DMS 273 (cell line): ENCODE results near the gene YWHAH.

Source experiments
- DNase-seq: peaks from one replicate; lab custom pipeline; 2025; ENCODE audit not compliant: unreplicated experiment; lab: John Stamatoyannopoulos, UW

Gene YWHAH

DNA sequence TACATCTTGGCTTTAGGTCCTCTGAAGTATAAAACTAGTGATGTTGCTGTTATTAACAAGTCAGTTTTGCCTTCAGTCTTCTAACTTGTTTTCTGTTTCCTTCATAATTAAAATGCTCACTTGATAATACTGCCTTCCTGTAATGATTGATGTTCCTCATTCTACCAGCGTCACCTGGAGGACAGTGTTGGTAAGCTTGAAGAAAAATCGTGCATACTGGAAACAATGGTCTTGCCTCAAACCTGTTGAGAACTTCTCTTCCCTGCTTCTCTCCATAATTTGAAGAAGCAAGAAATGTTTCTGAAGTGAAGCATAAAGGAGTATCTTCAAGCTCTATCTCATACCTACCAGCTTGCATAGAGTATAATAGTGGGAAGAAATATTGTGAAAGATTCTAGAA is 3.0 kb downstream of the YWHAH start:
- peak; percentile 43 for DNase-seq

DNA sequence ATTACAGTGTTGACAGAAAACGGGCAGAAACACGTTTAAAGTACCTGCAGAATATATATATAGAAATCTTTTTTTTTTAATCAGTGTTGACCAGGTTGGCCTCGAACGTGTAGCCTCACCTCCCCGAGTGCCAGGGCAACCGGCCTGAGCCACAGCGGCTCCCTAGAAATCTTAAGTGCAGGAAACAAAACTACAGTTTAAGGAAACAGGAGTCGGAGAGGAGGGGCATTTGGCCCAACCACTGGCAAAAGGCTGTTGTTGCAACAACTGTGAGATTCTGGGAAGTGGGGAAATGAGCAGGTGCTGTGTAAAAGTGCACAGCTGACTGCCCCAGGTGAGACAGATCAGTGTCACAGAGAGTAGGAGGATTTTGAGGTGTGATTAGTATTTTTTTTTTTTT is 3.7 kb downstream of the YWHAH start:
- DNase-seq: no peak

DNA sequence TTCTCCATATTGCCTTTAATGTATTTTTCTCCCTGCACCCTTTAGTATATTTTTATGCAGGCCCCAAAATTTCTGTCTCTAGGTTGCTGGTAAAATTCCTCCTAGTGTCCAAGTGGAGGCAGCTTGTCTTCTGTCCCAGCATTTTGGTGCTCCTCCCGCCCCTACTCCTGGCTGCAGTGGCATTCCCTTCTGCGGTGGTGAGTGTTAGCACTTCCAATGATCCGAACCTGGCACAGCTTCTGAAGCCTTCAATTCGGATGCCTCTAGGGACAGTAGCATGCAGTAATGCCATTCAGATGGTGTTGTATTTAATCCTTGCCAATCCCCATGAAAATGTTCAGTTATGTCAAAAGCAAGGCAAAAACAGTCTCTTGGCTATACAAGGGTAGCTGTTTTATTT is 5.9 kb downstream of the YWHAH start:
- no peak for DNase-seq

DNA sequence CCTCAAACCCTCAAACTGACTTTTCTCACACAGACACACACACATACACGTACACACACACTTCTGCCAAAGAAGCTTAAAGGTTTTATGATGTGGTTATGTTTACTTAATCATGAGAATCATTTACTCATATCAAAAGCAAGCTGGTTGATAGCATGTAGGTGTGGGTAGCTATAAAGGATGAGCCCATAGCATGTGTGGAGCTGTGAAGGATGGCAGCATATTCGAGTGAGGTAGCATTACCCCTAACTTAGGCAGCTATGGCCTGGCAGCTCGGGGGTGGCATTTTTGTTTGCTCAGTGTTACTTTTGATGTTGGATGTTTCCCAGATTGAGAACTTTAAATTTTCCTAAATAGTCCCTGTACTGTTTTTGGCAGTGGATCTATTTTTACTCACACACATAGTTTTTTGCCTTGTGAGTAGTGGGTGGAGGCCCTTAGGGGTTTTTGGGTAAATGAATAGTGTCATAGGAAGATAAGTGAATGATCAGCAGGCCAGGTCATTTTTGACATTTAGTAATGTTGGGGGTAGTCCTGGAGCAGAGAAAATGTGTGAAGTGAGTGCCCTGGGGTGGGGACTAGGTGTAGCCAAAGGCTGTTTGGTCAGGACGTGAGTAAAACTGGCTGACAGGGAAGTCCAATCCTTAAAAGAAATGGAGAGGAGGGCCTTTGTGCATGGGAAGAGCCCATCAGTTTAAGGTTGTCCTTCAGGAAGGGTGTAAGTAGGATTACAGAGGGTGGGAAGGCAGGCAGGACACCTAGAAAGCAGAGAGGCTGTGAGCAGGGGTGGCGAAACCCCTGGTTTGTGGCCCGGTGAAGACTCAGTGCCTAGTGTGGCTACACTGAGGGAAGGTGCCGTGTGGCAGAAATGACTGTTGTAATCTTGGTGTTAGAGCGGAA is 7.1 kb downstream of the YWHAH start:
- DNase-seq: no peak

DNA sequence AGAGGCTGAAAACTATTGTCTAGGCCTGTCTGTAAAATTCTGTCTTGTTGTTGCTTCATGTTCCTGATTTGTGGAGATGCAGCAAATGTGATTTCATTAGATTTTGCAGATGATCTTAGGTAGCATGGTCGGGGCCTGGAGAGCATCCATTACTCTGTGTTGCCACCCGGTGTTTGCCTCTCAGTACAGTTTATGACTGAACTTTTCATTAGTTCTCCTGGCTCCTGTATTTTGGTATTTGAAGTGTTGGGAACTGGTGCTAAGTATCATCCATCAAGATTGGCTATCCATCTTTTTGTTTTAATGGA is 7.7 kb downstream of the YWHAH start:
- DNase-seq: no peak

DNA sequence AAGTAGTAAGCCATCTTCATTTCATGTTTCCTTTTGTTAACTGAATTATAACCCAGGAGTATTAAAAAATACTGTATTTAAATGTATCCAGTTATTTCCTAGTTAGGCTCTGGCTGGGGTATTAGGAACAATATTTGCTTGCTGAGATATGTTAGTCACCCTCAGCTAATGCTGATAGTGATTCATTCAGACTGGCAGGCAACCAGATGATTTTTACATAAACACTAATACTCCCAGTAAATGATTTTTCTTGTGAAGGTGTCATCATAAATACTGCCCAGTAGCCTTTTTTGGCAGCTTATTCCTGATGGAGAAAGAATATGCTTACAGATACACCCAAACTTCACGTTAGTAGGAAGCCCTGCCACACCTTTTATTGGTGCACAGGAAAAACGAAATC is 8.1 kb downstream of the YWHAH start:
- no peak for DNase-seq

DNA sequence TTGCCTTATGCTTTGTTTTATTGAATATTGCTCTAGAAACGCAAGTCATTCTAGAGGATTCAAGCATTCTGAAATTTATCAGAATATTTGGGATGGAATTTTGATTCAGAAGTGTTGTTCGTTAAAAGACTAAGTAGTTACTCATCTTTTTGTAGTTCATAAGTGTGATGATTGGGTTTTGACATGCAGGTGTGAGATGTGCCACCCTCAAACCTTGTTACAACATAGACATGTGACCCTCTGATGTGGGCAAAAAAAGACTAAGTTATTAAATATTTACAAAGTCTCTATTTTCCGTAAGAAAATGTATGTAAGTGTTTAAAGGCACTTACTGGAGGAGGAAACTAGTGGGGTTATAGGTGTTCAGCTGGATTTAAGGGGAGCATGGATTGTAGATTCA is 8.9 kb downstream of the YWHAH start:
- DNase-seq: no peak

DNA sequence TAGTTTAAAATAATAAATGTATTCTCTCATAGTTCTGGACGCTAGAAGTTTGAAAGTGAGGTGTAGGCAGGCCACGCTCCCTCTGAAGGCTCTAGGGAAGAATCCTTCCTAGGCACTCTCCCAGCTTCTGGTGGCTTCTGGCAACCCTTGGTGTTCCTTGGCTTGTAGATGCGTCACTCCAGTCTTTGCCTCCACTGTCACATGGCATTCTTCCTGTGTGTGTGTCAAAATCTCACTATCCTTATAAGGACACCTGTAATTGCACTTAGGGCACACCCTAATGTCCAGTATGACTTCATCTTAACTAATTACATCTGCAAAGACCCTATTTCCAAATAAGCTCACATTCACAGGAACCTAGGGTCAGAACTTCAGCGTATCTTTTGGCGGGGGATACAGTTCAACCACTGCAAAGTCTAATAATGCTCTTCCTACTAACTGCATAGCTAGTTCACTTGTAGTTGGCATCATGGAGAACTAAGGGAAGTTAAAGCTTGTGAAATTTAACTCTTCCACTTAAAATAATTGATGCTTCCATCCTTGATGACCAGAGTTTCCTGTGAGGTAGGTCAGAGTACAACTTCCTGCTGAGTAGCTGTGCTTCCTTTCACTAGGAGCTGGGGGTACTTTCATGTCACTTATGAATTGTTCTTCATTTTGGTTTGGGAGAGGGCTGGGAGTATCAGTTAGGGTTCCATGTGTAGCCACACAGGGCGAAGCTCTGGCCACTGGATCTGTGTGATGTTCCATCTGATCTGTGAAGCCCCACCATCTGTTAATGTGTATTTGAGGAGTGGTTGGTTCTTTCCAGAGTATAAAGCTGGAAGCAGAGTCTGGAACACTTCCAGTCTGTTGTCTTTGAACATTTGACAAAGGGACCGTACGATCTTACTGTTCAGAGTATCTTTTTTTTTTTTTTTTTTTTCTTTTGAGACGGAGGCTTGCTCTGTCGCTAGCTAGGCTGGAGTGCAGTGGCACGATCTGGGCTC is 10.5 kb downstream of the YWHAH start:
- peak; percentile 25 for DNase-seq

DNA sequence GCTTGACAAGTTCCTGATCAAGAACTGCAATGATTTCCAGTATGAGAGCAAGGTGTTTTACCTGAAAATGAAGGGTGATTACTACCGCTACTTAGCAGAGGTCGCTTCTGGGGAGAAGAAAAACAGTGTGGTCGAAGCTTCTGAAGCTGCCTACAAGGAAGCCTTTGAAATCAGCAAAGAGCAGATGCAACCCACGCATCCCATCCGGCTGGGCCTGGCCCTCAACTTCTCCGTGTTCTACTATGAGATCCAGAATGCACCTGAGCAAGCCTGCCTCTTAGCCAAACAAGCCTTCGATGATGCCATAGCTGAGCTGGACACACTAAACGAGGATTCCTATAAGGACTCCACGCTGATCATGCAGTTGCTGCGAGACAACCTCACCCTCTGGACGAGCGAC is 12.0 kb downstream of the YWHAH start:
- no peak for DNase-seq

DNA sequence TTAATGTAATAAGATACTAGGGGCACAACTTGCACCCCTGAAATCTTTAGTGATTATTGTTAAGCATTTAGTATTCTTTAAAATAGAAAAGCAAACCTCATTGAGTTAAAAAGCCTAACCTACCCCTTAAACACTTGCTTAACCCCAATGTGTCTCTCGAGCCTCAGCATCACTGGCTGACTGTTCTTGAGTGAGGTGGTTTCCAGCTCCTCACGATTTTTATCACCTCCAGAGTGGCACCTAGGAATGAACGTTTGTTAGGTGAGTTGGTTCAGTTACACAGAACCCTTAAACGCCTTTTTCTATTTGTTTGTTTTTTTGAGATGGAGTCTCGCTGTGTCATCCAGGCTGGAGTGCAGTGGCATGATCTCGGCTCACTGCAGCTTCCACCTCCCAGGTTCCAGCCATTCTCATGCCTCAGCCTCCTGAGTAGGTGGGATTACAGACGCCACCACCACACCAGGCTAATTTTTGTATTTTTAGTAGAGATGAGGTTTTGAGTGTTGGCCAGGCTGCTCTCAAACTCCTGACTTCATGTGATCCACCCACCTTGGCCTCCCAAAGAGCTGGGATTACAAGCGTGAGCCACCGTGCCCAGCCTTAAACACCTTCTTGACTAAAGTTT is 13.7 kb downstream of the YWHAH start:
- no peak for DNase-seq

DNA sequence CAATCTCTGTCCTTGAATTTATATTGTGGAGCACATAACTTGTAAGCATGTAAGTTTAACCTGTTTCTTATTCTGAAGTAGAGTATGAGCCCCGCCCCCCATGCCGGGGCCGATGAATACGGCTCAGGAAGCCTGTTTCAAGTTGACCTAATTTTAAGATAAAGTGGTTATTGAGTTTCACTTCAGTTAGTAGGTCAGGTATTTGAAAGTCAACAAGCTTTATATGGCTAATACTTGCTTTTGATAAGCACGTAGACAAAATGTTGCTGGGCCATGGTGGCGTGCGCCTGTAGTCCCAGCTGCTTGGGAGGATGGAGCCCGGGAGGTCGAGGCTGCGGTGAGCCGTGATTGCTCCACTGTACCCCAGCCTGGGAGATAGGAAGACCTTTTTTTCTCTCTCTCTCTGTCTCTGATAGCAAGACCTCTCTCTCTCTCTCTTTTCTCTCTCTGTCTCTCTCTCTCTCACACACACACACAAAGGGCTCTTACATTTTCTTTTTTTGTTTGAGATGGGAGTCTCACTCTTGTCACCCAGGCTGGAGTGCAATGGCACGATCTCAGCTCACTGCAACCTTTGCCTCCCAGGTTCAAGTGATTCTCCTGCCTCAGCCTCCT is 14.4 kb downstream of the YWHAH start:
- DNase-seq: no peak

DNA sequence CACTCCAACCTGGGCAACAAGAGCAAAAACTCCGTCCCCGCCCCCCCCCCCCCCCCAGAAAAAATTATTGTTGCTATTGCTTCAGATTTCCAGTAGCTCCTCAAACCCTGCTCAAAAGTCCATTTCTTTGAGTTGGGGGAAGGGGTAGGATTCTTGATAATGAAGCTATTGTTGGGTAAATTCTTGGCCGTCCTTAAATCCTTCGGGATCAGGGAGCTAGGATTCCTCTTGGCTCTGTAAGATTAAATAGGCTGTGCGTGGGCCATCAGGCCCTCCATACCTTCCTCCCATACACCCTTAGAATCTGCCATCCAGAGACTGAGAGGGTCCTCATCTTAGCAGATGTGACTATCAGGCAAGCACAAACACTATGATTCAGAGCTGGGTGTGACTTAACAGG is 16.4 kb downstream of the YWHAH start:
- no peak for DNase-seq

DNA sequence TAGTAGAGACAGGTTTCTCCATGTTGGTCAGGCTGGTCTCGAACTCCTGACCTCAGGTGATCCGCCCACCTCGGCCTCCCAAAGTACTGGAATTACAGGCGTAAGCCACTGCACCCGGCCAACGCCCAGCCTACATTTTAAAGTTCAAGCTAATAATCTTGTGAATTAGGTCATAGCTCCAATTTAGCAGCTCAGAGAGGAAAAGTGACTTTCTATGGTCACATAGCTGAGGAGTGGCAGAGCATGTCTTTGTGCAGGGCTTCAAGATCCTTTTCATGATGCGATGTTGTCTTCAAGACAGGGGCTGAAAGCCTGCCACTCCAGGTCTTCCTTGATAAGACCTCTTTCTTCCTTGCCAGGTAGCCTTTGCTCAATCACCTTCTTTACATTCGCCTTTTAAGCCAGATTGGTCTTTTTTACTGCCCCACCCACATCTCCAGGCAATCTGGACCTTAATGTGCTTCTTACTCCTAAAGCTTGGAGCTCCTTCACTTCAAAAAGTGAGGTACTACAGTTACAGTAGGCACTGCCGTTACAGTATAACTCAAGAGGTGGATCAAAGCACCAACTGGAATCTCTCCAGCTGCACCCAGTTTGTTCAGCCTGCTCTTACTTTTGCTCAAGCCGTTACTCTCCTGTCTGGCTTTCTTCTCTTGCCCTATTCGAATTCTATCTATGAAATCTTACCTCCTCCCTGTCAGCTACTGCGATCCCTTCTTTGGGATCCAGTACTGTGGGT is 18.2 kb downstream of the YWHAH start:
- DNase-seq: no peak

DNA sequence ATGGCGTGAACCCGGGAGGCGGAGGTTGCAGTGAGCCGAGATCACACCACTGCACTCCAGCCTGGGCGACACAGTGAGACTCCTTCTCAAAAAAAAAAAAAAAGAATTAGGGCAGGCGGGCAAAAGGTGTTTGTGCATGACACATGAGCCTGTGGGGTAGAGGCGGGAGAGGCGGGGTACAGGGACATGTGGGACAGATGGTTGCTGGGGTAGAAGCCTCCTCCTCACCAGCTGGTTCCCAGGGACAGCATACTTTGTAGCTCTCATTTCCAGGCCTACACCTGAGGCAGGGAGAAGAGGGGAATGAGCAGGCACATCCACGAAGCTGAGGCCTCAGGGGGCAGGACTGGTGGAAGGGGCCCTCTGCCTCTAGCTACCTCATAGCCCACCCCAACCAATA is 23.7 kb downstream of the YWHAH start:
- DNase-seq: peak; percentile 53

DNA sequence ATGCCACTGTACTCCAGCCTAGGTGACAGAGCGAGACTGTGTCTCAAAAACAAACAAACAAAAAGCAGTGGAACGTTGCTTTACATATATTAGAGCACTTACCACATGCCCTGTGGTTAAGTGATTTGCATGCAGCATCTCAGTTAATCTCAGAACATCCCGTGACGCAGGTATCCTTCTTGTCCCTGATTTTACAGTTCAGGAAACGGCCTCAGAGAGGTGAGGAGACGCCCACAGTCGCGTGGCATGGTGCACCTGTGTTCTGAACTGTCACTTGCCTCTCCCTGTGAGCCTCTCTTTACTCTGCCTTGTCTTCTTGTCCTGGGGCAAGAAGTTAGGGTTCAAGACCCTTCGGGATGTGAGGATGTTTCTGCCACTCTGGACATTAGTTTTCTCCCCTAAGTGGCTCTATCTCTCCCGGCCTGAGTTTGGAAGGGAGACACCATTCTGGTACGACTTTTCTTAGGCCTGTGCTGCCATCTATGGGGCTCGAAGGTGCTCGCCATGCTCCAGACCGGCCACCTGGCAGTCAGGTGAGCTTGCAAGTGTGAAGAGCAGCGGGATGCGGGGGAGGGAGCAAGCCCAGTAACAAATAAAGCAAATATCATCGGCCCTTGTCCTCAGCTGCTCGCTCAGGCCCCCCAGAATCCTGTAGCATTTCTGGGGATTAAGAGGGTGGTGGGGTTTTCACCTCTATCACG is 25.6 kb downstream of the YWHAH start:
- DNase-seq: peak; percentile 76

DNA sequence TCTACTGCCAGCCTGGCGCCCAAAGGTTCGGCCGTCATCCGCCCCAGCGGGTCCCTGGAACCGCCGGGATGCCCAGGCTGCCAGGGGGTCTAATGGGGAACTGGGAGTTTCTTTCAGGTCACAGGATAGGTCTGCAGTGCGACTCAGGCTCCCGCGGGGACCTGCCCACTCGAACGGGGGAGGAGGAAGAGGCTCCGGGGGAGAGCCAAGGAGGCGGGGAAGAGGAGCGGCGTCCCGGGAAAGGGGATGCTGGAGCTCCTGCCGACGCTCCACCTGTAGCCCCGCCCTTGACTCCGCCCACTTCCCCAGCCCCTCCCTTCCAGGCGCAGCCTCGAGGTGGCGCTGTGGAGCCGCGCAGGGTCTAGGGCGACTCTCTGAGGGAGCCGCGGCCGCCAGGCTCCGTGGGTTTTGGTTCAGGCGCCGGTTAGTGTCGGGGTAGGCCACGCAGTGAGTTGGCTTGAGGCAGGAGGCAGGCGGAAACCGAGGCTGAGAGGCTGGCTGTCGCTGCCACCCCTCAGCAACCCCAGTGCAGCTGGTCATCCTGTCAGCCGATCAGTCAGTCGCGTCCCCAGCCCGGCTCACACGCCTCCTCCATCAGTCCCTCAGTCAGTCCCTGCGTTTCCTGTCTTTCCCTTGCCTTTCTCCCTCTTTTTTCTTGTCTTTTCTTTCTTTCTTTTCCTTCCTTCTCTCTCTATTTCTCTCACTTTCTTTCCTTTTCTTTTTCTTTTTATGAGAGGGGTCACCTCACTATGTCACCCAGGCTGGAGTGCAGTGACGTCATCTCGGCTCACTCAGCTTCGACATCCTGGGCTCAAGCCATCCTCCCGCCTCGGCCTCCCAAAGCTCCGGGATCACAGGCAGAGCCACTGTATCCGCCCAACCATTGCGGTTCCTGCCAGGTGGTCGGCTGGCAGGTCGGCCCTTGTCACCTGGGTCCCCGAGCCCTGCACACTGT is 26.4 kb downstream of the YWHAH start:
- peak; percentile 83 for DNase-seq

DNA sequence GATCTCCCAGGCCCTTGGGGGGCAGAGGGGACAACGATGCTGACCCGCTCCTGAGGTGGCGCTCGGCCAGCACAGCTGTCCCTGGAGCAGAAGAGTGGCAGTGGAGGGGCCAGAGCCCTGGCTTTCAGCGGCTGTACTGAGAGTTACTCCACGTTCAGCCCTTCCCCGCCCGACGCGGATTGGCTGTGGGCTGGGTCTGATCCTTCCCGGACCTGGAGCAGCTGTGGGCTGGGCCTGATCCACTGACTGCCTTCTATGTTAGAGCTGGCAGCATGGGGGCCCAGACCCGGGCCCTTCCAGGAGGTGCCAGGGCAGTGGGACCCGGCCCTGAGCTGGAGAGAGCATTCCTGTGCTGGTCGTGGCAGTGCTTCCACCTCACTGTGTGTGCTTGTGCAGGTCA is 27.8 kb downstream of the YWHAH start:
- DNase-seq: no peak

DNA sequence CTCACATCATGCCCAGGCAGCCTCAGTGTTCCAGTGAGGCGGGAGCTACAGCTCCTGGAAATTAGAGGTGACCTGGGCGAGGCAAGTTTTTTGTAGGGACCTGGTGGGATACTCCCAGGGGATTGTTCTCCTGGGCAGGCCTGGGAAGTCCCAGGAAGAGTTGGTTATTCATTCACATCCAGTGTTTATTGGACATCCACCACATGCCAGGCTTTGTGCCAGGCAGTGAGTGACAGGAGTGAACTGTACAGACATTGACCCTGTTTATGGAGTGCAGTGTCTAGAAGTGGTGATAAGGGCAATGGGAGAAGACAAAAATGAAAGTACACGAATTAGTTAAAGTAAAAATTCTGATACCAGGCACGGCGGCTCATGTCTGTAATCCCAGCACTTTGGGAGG is 29.4 kb downstream of the YWHAH start:
- no peak for DNase-seq
